Measurements from ENCODE around the gene BMPR1B.

BMPR1B gene

DNA sequence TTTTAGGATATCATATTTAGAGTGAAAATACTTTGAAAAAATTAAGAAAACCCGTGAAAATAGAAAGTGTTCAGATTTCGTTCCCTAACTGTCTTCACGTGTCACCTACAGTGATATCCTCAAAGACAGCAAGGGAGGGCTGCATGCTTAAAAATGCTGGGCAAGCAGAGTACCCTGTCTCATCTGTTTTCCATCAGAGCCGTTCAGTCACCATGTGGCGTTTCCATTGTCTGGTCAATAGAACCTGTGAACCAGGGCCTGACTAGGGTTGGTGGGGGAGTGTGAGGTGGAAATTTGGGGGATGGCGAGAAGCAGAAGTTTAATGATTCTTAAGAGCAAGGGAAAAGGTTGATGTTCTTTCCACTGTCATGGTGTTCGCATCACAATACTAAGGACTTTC lies 173.9 kb downstream of the BMPR1B start:
- DNase-seq (ENCODE audit: low read depth), result no peak
- no peak for TF ChIP-seq CTCF (IDR thresholded peaks at IDR 0.05; ENCODE audit: low read depth, low read length, missing control alignments)
- in situ Hi-C loops (cut with HindIII; ENCODE audit: low sequenced_read_pairs), result no loop called here

GRCh38 chr4:94932366-94932765 lies 174.6 kb downstream of the BMPR1B start:
- in situ Hi-C loops (cut with HindIII; ENCODE audit: low sequenced_read_pairs), result no loop called here
- no peak overlapping the region for H3K4me3 ChIP-seq (ENCODE audit: low read depth, low read length)
- no peak for TF ChIP-seq CTCF (IDR thresholded peaks at IDR 0.05; ENCODE audit: low read depth, low read length, missing control alignments)
- DNase-seq (ENCODE audit: low read depth), result no peak

More for the DNA sequence above, 173.9 kb downstream of the BMPR1B start:
- no peak overlapping the region for H3K4me3 ChIP-seq (ENCODE audit: low read depth, low read length)

GRCh38 chr4:94933799-94934198 lies 176.0 kb downstream of the BMPR1B start:
- no peak for TF ChIP-seq CTCF (IDR thresholded peaks at IDR 0.05; ENCODE audit: low read depth, low read length, missing control alignments)
- no peak for DNase-seq (ENCODE audit: low read depth)
- no peak overlapping the region for H3K4me3 ChIP-seq (ENCODE audit: low read depth, low read length)
- in situ Hi-C loops (cut with HindIII; ENCODE audit: low sequenced_read_pairs), result no loop called here

DNA sequence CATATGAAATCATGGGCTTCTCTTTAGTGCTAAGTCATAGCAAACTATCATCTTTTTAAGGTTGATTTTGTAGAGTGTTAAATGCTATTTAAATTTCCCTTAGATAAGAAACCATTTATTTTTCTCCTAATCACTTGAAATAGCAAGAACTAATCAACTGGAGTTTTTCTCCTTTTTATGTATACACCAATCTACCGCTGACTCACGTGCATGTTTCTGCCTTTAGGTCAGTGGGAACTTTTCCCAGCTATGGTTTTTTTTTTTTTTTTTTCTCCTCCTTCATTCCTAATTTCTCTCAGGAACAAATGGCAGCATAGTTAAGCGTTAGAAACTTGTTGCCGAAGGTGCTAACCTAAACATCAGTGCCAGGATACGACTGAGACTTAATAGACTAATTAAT lies 176.4 kb downstream of the BMPR1B start:
- TF ChIP-seq CTCF (IDR thresholded peaks at IDR 0.05; ENCODE audit: low read depth, low read length, missing control alignments), result no peak
- H3K4me3 ChIP-seq (ENCODE audit: low read depth, low read length), result no peak overlapping the region
- in situ Hi-C loops (cut with HindIII; ENCODE audit: low sequenced_read_pairs), result no loop called here
- DNase-seq (ENCODE audit: low read depth), result peak; percentile 38

DNA sequence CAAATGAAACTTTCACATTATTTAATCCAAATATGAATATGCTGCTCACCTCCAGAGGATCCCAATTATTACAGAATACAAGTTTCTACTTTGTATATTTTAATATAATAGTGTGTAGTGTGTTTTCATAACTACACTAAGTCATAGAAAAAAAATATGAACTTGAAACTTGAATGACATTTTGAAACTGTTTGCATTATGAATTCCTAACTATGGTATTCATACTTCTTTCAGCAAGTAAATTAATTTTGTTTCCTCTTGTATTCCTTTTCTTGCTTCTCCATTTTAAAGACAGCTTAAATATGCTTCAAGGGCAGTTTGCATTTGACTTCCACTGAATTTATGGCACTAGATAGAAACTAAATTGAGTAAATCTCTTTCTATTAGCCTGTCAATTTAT lies 177.1 kb downstream of the BMPR1B start:
- in situ Hi-C loops (cut with HindIII; ENCODE audit: low sequenced_read_pairs), result no loop called here

GRCh38 chr4:94936854-94937253 lies 179.1 kb downstream of the BMPR1B start:
- H3K4me3 ChIP-seq (ENCODE audit: low read depth, low read length), result no peak overlapping the region
- in situ Hi-C loops (cut with HindIII; ENCODE audit: low sequenced_read_pairs), result no loop called here
- TF ChIP-seq CTCF (IDR thresholded peaks at IDR 0.05; ENCODE audit: low read depth, low read length, missing control alignments), result no peak

More for the DNA sequence above, 177.1 kb downstream of the BMPR1B start:
- no peak overlapping the region for H3K4me3 ChIP-seq (ENCODE audit: low read depth, low read length)
- DNase-seq (ENCODE audit: low read depth), result no peak
- TF ChIP-seq CTCF (IDR thresholded peaks at IDR 0.05; ENCODE audit: low read depth, low read length, missing control alignments), result no peak

More at GRCh38 chr4:94936854-94937253, 179.1 kb downstream of the BMPR1B start:
- no peak for DNase-seq (ENCODE audit: low read depth)
